HepG2 (cell line): ENCODE measurements around the gene MYADML2.
A peak's percentile ranks its signal among the peaks of the same experiment; 100 is the strongest.

Source experiments
- ISX ChIP-seq: sonication (generic); formaldehyde crosslinking; conservative IDR thresholded peaks from 2 replicates; pipeline ENCODE4 v1.5.0; 2020; ENCODE audit warnings: missing genetic modification reagents
- SRSF1 ChIP-seq: fragments of 200-400 bp; formaldehyde crosslinking; optimal IDR thresholded peaks from 2 replicates; pipeline ENCODE3; 2017; ENCODE audit warnings: mild to moderate bottlenecking, low read depth, low read length, moderate library complexity
- ZBTB1 ChIP-seq: sonication (generic); formaldehyde crosslinking; IDR thresholded peaks from 2 replicates; pipeline ENCODE4 v1.4.0; 2020; ENCODE audit warnings: missing genetic modification reagents, borderline replicate concordance
- TF ChIP-seq, protein P1 (sequence below): sonication (generic); formaldehyde crosslinking; IDR thresholded peaks from 2 replicates; pipeline ENCODE4 v1.5.0; 2020; ENCODE audit warnings: mild to moderate bottlenecking, missing genetic modification reagents, moderate library complexity

- TF ChIP-seq SRSF1: peak; percentile 81
- TF ChIP-seq, protein P1, sequence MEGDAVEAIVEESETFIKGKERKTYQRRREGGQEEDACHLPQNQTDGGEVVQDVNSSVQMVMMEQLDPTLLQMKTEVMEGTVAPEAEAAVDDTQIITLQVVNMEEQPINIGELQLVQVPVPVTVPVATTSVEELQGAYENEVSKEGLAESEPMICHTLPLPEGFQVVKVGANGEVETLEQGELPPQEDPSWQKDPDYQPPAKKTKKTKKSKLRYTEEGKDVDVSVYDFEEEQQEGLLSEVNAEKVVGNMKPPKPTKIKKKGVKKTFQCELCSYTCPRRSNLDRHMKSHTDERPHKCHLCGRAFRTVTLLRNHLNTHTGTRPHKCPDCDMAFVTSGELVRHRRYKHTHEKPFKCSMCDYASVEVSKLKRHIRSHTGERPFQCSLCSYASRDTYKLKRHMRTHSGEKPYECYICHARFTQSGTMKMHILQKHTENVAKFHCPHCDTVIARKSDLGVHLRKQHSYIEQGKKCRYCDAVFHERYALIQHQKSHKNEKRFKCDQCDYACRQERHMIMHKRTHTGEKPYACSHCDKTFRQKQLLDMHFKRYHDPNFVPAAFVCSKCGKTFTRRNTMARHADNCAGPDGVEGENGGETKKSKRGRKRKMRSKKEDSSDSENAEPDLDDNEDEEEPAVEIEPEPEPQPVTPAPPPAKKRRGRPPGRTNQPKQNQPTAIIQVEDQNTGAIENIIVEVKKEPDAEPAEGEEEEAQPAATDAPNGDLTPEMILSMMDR: peak; percentile 29; the same call in 1 of the 2 replicates
- TF ChIP-seq ISX (CRISPR knock-in tag): no peak
- no peak for TF ChIP-seq ZBTB1 (CRISPR knock-in tag)
Measured at GRCh38 chr17:81958633-81959342, 11.8 kb upstream of the MYADML2 start.
